Measurements from ENCODE around the gene TSSC4. TPM values are rescaled to one million over a fixed set of nuclear protein-coding genes. Genes with fewer than 3 reads are reported as not detected.

Gene TSSC4
- polyA plus RNA-seq, 1 donor = 28.0 TPM

GRCh38 chr11:2393941-2394817 lies 6.4 kb upstream of the TSSC4 start:
- Histone ChIP-seq H3K36me3 (ENCODE audit: control insufficient read depth, insufficient read depth, low read length) (peaks cover 77% of the 10 kb centered on the region), H3K27me3 (ENCODE audit: control insufficient read depth, insufficient read depth, low read length) (no peaks in the 10 kb centered on the region), H3K4me3 (ENCODE audit: low read length) (no peak overlapping the region), H3K9me3 (ENCODE audit: control insufficient read depth, low read depth, low read length) (no peaks in the 10 kb centered on the region), H3K27ac (ENCODE audit: low read length) (no peak overlapping the region), H3K4me1 (ENCODE audit: control insufficient read depth, insufficient read depth, low read length) (peaks cover 15% of the 10 kb centered on the region)
- 60% methylated on average over 1 of the region's 34 CpGs for WGBS (ENCODE audit: insufficient coverage, low lambda C conversion rate)
- no peak for DNase-seq

- WGBS (ENCODE audit: insufficient coverage, low lambda C conversion rate) = no CpG with 5 or more reads among the region's 8 CpGs
Observed at GRCh38 chr11:2394818-2395105, 5.8 kb upstream of the TSSC4 start.

GRCh38 chr11:2395211-2395730 lies 5.3 kb upstream of the TSSC4 start:
- Histone ChIP-seq H3K4me1 (ENCODE audit: control insufficient read depth, insufficient read depth, low read length) (peaks cover 13% of the 10 kb centered on the region), H3K36me3 (ENCODE audit: control insufficient read depth, insufficient read depth, low read length) (peaks cover 71% of the 10 kb centered on the region), H3K9me3 (ENCODE audit: control insufficient read depth, low read depth, low read length) (no peaks in the 10 kb centered on the region), H3K27me3 (ENCODE audit: control insufficient read depth, insufficient read depth, low read length) (no peaks in the 10 kb centered on the region), H3K27ac (ENCODE audit: low read length) (no peak overlapping the region), H3K4me3 (ENCODE audit: low read length) (no peak overlapping the region)
- no CpG with 5 or more reads among the region's 26 CpGs for WGBS (ENCODE audit: insufficient coverage, low lambda C conversion rate)
- DNase-seq = no peak

More at GRCh38 chr11:2394818-2395105, 5.8 kb upstream of the TSSC4 start:
- Histone ChIP-seq H3K4me3 (ENCODE audit: low read length) (no peak overlapping the region), H3K27ac (ENCODE audit: low read length) (no peak overlapping the region), H3K36me3 (ENCODE audit: control insufficient read depth, insufficient read depth, low read length) (peaks cover 76% of the 10 kb centered on the region), H3K4me1 (ENCODE audit: control insufficient read depth, insufficient read depth, low read length) (peaks cover 13% of the 10 kb centered on the region), H3K27me3 (ENCODE audit: control insufficient read depth, insufficient read depth, low read length) (no peaks in the 10 kb centered on the region), H3K9me3 (ENCODE audit: control insufficient read depth, low read depth, low read length) (no peaks in the 10 kb centered on the region)
- DNase-seq = no peak

GRCh38 chr11:2395856-2396255 lies 4.7 kb upstream of the TSSC4 start:
- WGBS (ENCODE audit: insufficient coverage, low lambda C conversion rate) = no CpG with 5 or more reads among the region's 17 CpGs
- Histone ChIP-seq H3K36me3 (ENCODE audit: control insufficient read depth, insufficient read depth, low read length) (peaks cover 67% of the 10 kb centered on the region), H3K27me3 (ENCODE audit: control insufficient read depth, insufficient read depth, low read length) (no peaks in the 10 kb centered on the region), H3K9me3 (ENCODE audit: control insufficient read depth, low read depth, low read length) (no peaks in the 10 kb centered on the region), H3K4me1 (ENCODE audit: control insufficient read depth, insufficient read depth, low read length) (peaks cover 13% of the 10 kb centered on the region), H3K27ac (ENCODE audit: low read length) (no peak overlapping the region), H3K4me3 (ENCODE audit: low read length) (no peak overlapping the region)
- no peak for DNase-seq

- Histone ChIP-seq H3K4me1 (ENCODE audit: control insufficient read depth, insufficient read depth, low read length) (peaks cover 13% of the 10 kb centered on the region), H3K27ac (ENCODE audit: low read length) (no peak overlapping the region), H3K9me3 (ENCODE audit: control insufficient read depth, low read depth, low read length) (no peaks in the 10 kb centered on the region), H3K4me3 (ENCODE audit: low read length) (no peak overlapping the region), H3K27me3 (ENCODE audit: control insufficient read depth, insufficient read depth, low read length) (no peaks in the 10 kb centered on the region), H3K36me3 (ENCODE audit: control insufficient read depth, insufficient read depth, low read length) (peaks cover 61% of the 10 kb centered on the region)
- no peak for DNase-seq
- no CpG with 5 or more reads among the region's 26 CpGs for WGBS (ENCODE audit: insufficient coverage, low lambda C conversion rate)
Observed at GRCh38 chr11:2396471-2396870, 4.1 kb upstream of the TSSC4 start.

GRCh38 chr11:2397005-2397404 lies 3.5 kb upstream of the TSSC4 start:
- H3K4me1 ChIP-seq (ENCODE audit: control insufficient read depth, insufficient read depth, low read length) = peaks cover 18% of the 10 kb centered on the region
- H3K9me3 ChIP-seq (ENCODE audit: control insufficient read depth, low read depth, low read length) = no peaks in the 10 kb centered on the region
- H3K27ac ChIP-seq (ENCODE audit: low read length) = no peak overlapping the region
- WGBS (ENCODE audit: insufficient coverage, low lambda C conversion rate) = no CpG with 5 or more reads among the region's 12 CpGs
- DNase-seq = no peak
- H3K36me3 ChIP-seq (ENCODE audit: control insufficient read depth, insufficient read depth, low read length) = peaks cover 58% of the 10 kb centered on the region
- H3K4me3 ChIP-seq (ENCODE audit: low read length) = no peak overlapping the region
- no peaks in the 10 kb centered on the region for H3K27me3 ChIP-seq (ENCODE audit: control insufficient read depth, insufficient read depth, low read length)

GRCh38 chr11:2398664-2399355 lies 1.7 kb upstream of the TSSC4 start:
- H3K27ac ChIP-seq (ENCODE audit: low read length) = peak overlapping the region; percentile 97
- no peaks in the 10 kb centered on the region for H3K9me3 ChIP-seq (ENCODE audit: control insufficient read depth, low read depth, low read length)
- H3K4me1 ChIP-seq (ENCODE audit: control insufficient read depth, insufficient read depth, low read length) = peaks cover 21% of the 10 kb centered on the region
- H3K27me3 ChIP-seq (ENCODE audit: control insufficient read depth, insufficient read depth, low read length) = no peaks in the 10 kb centered on the region
- H3K4me3 ChIP-seq (ENCODE audit: low read length) = peak overlapping the region; percentile 96
- DNase-seq = no peak
- H3K36me3 ChIP-seq (ENCODE audit: control insufficient read depth, insufficient read depth, low read length) = peaks cover 58% of the 10 kb centered on the region
- WGBS (ENCODE audit: insufficient coverage, low lambda C conversion rate) = no CpG with 5 or more reads among the region's 7 CpGs

GRCh38 chr11:2399488-2400068 lies 972 bp upstream of the TSSC4 start:
- Histone ChIP-seq H3K27ac (ENCODE audit: low read length) (peak overlapping the region; percentile 97), H3K9me3 (ENCODE audit: control insufficient read depth, low read depth, low read length) (no peaks in the 10 kb centered on the region), H3K27me3 (ENCODE audit: control insufficient read depth, insufficient read depth, low read length) (no peaks in the 10 kb centered on the region), H3K36me3 (ENCODE audit: control insufficient read depth, insufficient read depth, low read length) (peaks cover 54% of the 10 kb centered on the region), H3K4me3 (ENCODE audit: low read length) (peak overlapping the region; percentile 96), H3K4me1 (ENCODE audit: control insufficient read depth, insufficient read depth, low read length) (peaks cover 21% of the 10 kb centered on the region)
- no CpG with 5 or more reads among the region's 23 CpGs for WGBS (ENCODE audit: insufficient coverage, low lambda C conversion rate)
- no peak for DNase-seq

GRCh38 chr11:2400762-2401435 lies 349 bp downstream of the TSSC4 start:
- H3K27me3 ChIP-seq (ENCODE audit: control insufficient read depth, insufficient read depth, low read length) = no peaks in the 10 kb centered on the region
- peak overlapping the region; percentile 87 for H3K4me3 ChIP-seq (ENCODE audit: low read length)
- WGBS (ENCODE audit: insufficient coverage, low lambda C conversion rate) = no CpG with 5 or more reads among the region's 55 CpGs
- H3K36me3 ChIP-seq (ENCODE audit: control insufficient read depth, insufficient read depth, low read length) = peaks cover 48% of the 10 kb centered on the region
- H3K27ac ChIP-seq (ENCODE audit: low read length) = peak overlapping the region; percentile 60
- no peaks in the 10 kb centered on the region for H3K9me3 ChIP-seq (ENCODE audit: control insufficient read depth, low read depth, low read length)
- H3K4me1 ChIP-seq (ENCODE audit: control insufficient read depth, insufficient read depth, low read length) = peaks cover 21% of the 10 kb centered on the region
- DNase-seq = no peak

- peaks cover 21% of the 10 kb centered on the region for H3K4me1 ChIP-seq (ENCODE audit: control insufficient read depth, insufficient read depth, low read length)
- H3K27me3 ChIP-seq (ENCODE audit: control insufficient read depth, insufficient read depth, low read length) = no peaks in the 10 kb centered on the region
- H3K9me3 ChIP-seq (ENCODE audit: control insufficient read depth, low read depth, low read length) = no peaks in the 10 kb centered on the region
- no peak overlapping the region for H3K27ac ChIP-seq (ENCODE audit: low read length)
- H3K4me3 ChIP-seq (ENCODE audit: low read length) = peak overlapping the region; percentile 87
- no peak for DNase-seq
- WGBS (ENCODE audit: insufficient coverage, low lambda C conversion rate) = no CpG with 5 or more reads among the region's 12 CpGs
- H3K36me3 ChIP-seq (ENCODE audit: control insufficient read depth, insufficient read depth, low read length) = peaks cover 42% of the 10 kb centered on the region
Observed at GRCh38 chr11:2401436-2401984, 960 bp downstream of the TSSC4 start.

Measured in large intestine (tissue), 3 donors.